K562 (cell line): Measurements from ENCODE around the gene PLGRKT. TPM values are rescaled to one million over a fixed set of nuclear protein-coding genes. Genes with fewer than 3 reads are reported as not detected.

Experiments used
- ATAC-seq: fragments of 200-7000 bp; cut with Tn5 transposase; 3 replicates; pipeline ENCODE4 v1.9.1; 2020; ENCODE audit warnings: moderate library complexity
- BruUV-seq: library from RNA; stranded (reverse); fragments of 400-500 nt; replicated peaks from 2 replicates; lab custom pipeline; 2021; lab: Mats Ljungman, UMichigan
- CTCF ChIA-PET: fragments of 300-600 bp; formaldehyde crosslinking; extraction: SDS; loops from one replicate; lab custom pipeline; 2021; ENCODE audit warnings: low intra/inter-chr PET ratio; lab: Yijun Ruan, JAX
- POLR2A ChIA-PET: fragments of 300-600, 350-650 bp; sonication (Branson Sonifier 250); formaldehyde crosslinking; extraction: SDS; loops from one replicate; lab custom pipeline; 2021; ENCODE audit warnings: antibody characterized with exemption, inconsistent platforms; lab: Yijun Ruan, JAX
- DNase-seq, 4 experiments: peaks; one replicate each; pipeline versions ENCODE4 v3.0.0 to v3.0.0-alpha.2; 2011 to 2018; ENCODE audit warnings: low spot score in 3 of 4, mixed read lengths in 3 of 4; ENCODE audit errors: extremely low read depth in 1 of 4
- FAIRE-seq: peaks from 2 replicates; lab custom pipeline; 2011; peaks lifted over from hg19 to GRCh38; lab: Jason Lieb, UNC
- H2AFZ ChIP-seq: 2 replicates; pipeline ENCODE4 v1.6.0; 2011; ENCODE audit warnings: low read depth, low read length, control low read depth, inconsistent platforms
- H3K27ac ChIP-seq: fragments of 200-600 bp; 3 replicates; pipeline ENCODE4 v1.8.0; 2011; ENCODE audit warnings: low read depth, mild to moderate bottlenecking, control low read depth, inconsistent platforms, low read length, moderate library complexity, mixed read lengths; ENCODE audit errors: extremely low read depth
- H3K27me3 ChIP-seq, 2 experiments: fragments of 300-600 bp in 1 of 2; 2 replicates in 1 of 2; 3 replicates in 1 of 2; pipeline versions ENCODE4 v1.6.0 to v1.8.0; 2011; ENCODE audit warnings: inconsistent platforms in 2 of 2, low read length in 2 of 2, mild to moderate bottlenecking in 1 of 2, mixed read lengths in 1 of 2, moderate library complexity in 1 of 2; ENCODE audit not compliant: control insufficient read depth in 2 of 2, insufficient read depth in 2 of 2
- H3K36me3 ChIP-seq: fragments of 300-600 bp; 3 replicates; pipeline ENCODE4 v1.8.0; 2011; ENCODE audit warnings: mild to moderate bottlenecking, low read length, inconsistent platforms; ENCODE audit not compliant: control insufficient read depth, insufficient read depth
- H3K4me1 ChIP-seq, 2 experiments: fragments of 200-600 bp in 1 of 2; replicated peaks in 1 of 2; 2 replicates in 1 of 2; 3 replicates in 1 of 2; pipeline versions ENCODE4 v1.5.1 to v1.8.0; 2011; ENCODE audit warnings: inconsistent platforms in 2 of 2, low read length in 2 of 2, mild to moderate bottlenecking in 1 of 2, mixed read lengths in 1 of 2, moderate library complexity in 1 of 2; ENCODE audit not compliant: control insufficient read depth in 2 of 2, insufficient read depth in 2 of 2
- H3K4me2 ChIP-seq: 2 replicates; pipeline ENCODE4 v1.6.1; 2011; ENCODE audit warnings: low read length, control low read depth, inconsistent platforms, mixed read lengths; ENCODE audit not compliant: insufficient read depth
- H3K4me3 ChIP-seq: fragments of 200-600 bp; sonication (generic), shearing (Covaris generic); 2 replicates; pipeline ENCODE4 v1.5.1; 2016; ENCODE audit warnings: control low read depth, inconsistent platforms
- H3K79me2 ChIP-seq: fragments of 200-600 bp; 3 replicates; pipeline ENCODE4 v1.8.0; 2011; ENCODE audit warnings: low read length, inconsistent platforms; ENCODE audit not compliant: control insufficient read depth, insufficient read depth
- H3K9ac ChIP-seq, 2 experiments: 2 replicates each; pipeline versions ENCODE4 v1.6.0 to v1.6.1; 2011; ENCODE audit warnings: low read depth in 2 of 2, low read length in 2 of 2, control low read depth in 1 of 2, inconsistent platforms in 1 of 2, mild to moderate bottlenecking in 1 of 2, mixed read lengths in 1 of 2; ENCODE audit not compliant: insufficient read depth in 1 of 2
- H3K9me1 ChIP-seq: one replicate; pipeline ENCODE4 v1.6.0; 2011; ENCODE audit warnings: inconsistent platforms, mild to moderate bottlenecking, low read length, moderate library complexity; ENCODE audit not compliant: control insufficient read depth, insufficient read depth
- H3K9me3 ChIP-seq: replicated peaks from 2 replicates; pipeline ENCODE4 v1.5.1; 2011; ENCODE audit warnings: low read depth, low read length, inconsistent platforms; ENCODE audit not compliant: control insufficient read depth, insufficient read depth
- H4K20me1 ChIP-seq: replicated peaks from 2 replicates; pipeline ENCODE4 v1.6.1; 2011; ENCODE audit warnings: low read length, inconsistent platforms, mixed read lengths; ENCODE audit not compliant: control insufficient read depth, insufficient read depth
- ATF7 ChIP-seq: fragments of 450-650 bp; IDR thresholded peaks from 2 replicates; pipeline ENCODE4 v1.7.1; 2014; ENCODE audit warnings: mild to moderate bottlenecking, moderate library complexity
- BCOR ChIP-seq: fragments of 450-650 bp; IDR thresholded peaks from 2 replicates; pipeline ENCODE4 v1.6.1; 2016
- BDP1 ChIP-seq: IDR thresholded peaks from 3 replicates; pipeline ENCODE4 v1.6.1; 2011; ENCODE audit not compliant: insufficient read length, insufficient read depth
- HNRNPH1 ChIP-seq: fragments of 200-400 bp; formaldehyde crosslinking; optimal IDR thresholded peaks from 2 replicates; pipeline ENCODE3; 2017; ENCODE audit warnings: low read depth, mild to moderate bottlenecking, low read length, moderate library complexity
- SIX5 ChIP-seq, 2 experiments: IDR thresholded peaks; 2 replicates each; pipeline ENCODE4 v1.6.1; 2011; ENCODE audit warnings: low read length in 2 of 2, borderline replicate concordance in 1 of 2, low read depth in 1 of 2, mild to moderate bottlenecking in 1 of 2, moderate library complexity in 1 of 2; ENCODE audit not compliant: insufficient read depth in 1 of 2
- SMAD4 ChIP-seq: fragments of 250-450 bp; sonication (Bioruptor Pico); conservative IDR thresholded peaks from 2 replicates; pipeline ENCODE4 v1.8.0; 2021; ENCODE audit warnings: inconsistent platforms, mild to moderate bottlenecking, moderate library complexity
- TEAD2 ChIP-seq: fragments of 450-650 bp; IDR thresholded peaks from 2 replicates; pipeline ENCODE4 v1.6.1; 2016; ENCODE audit warnings: missing genetic modification characterization, control low read depth, missing compliant biosample characterization
- ZBTB8A ChIP-seq: fragments of 450-650 bp; IDR thresholded peaks from 2 replicates; pipeline ENCODE4 v1.6.1; 2018; ENCODE audit warnings: mild to moderate bottlenecking, moderate library complexity; ENCODE audit not compliant: partially characterized antibody
- ZNF282 ChIP-seq: sonication (generic); formaldehyde crosslinking; IDR thresholded peaks from 2 replicates; pipeline ENCODE4 v1.8.1; 2023; ENCODE audit warnings: missing genetic modification reagents
- WGBS: fragments of 100-300 bp; shearing (Covaris generic); methylation state at CpG from one replicate; pipeline ENCODE4 v1.1.6; 2016; ENCODE audit warnings: low coverage, mixed read lengths; ENCODE audit not compliant: insufficient coverage; ENCODE audit errors: missing lambda C conversion rate; 5-methylcytosine and 5-hydroxymethylcytosine counted together
- in situ Hi-C: fragments of 300-500 bp; cut with MboI; formaldehyde crosslinking; loops from 4 replicates; pipeline ENCODE4 v1.15.0; 2018; ENCODE audit warnings: inconsistent platforms, mixed read lengths
- intact Hi-C: fragments of 100-400 bp; cut with micrococcal nuclease; formaldehyde crosslinking; loops from 2 replicates; pipeline ENCODE4 v1.14.2; 2022
- polyA plus RNA-seq, 8 experiments: library from polyadenylated mRNA; depleted of rRNA in 4 of 8; stranded (reverse) in 5 of 8; unstranded in 3 of 8; fragments of >200 nt; fragmentation: Nextera tagmentation in 2 of 8; fragmentation: Illumina TruSeq in 1 of 8; extraction: Ambion mirVana in 2 of 8; extraction: Trizol in 1 of 8; gene quantifications; 2 replicates each; pipeline versions ENCODE4 v1.2.1 to v1.2.3, GENCODE V29; 2011 to 2014; ENCODE audit warnings: inconsistent platforms in 1 of 8, missing spikeins in 1 of 8
- total RNA-seq, 7 experiments: library from RNA; depleted of rRNA in 6 of 7; stranded (reverse); fragments of >200 nt in 6 of 7; fragmentation: Illumina TruSeq in 2 of 7; extraction: Trizol in 2 of 7; gene quantifications; 2 replicates each; pipeline versions ENCODE4 v1.2.1 to v1.2.3, GENCODE V29; 2011 to 2021; ENCODE audit warnings: low replicate concordance in 1 of 7
- TF ChIP-seq, protein P1 (sequence below): fragments of 450-650 bp; IDR thresholded peaks from 2 replicates; pipeline ENCODE4 v1.6.1; 2016; ENCODE audit warnings: antibody characterized with exemption
- TF ChIP-seq, protein P2 (sequence below): sonication (generic); formaldehyde crosslinking; IDR thresholded peaks from 2 replicates; pipeline ENCODE4 v1.9.0; 2022; ENCODE audit warnings: mild to moderate bottlenecking, missing genetic modification reagents
- TF ChIP-seq, protein P3 (sequence below), 2 experiments: IDR thresholded peaks in 1 of 2; conservative IDR thresholded peaks in 1 of 2; 2 replicates each; pipeline ENCODE4 v1.6.1; 2016; ENCODE audit warnings: low read depth in 2 of 2, mild to moderate bottlenecking in 1 of 2, missing compliant biosample characterization in 1 of 2, missing genetic modification characterization in 1 of 2, moderate library complexity in 1 of 2
- TF ChIP-seq, protein P4 (sequence below): fragments of 250-450 bp; sonication (Bioruptor Pico); IDR thresholded peaks from 2 replicates; pipeline ENCODE4 v1.8.0; 2022; ENCODE audit warnings: inconsistent platforms

The PLGRKT gene
- total and polyA plus RNA-seq, 9 of the 15 experiments (the other 6 are each of a cell fraction or from before 2014, with no cell fraction given) = 4.7 to 13.8 (median 6.5) TPM

DNA sequence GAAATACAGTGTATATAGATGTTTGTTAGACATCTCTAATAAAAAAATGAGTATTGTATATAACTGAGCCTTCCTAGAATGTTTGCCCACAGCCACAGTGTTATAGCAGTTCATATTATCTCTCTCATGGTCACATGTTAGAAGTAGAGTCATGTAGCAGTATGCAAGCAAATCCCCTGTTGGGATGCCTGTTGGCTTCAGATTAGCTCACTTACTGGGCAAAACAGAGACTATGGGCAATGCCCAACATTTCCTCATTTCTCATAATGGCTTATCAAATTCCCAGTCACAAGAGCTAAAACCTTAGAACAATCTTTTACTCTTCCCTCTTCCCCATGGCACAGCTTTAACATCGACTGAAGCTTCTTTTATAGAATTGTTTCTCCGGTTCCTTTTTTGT lies 45.6 kb upstream of the PLGRKT start:
- no peak overlapping the region for H3K4me3 ChIP-seq
- no peak overlapping the region for H3K9ac ChIP-seq
- H3K9me3 ChIP-seq = no peaks in the 10 kb centered on the region
- BruUV-seq = no TSS peak
- no peak for FAIRE-seq
- intact Hi-C loops (no loop called here), in situ Hi-C loops (no loop called here)
- 25% methylated on average over 2 of the region's 2 CpGs for WGBS
- DNase-seq = no peak
- TF ChIP-seq BCOR (no peak), HNRNPH1 (no peak), ATF7 (no peak), SMAD4 (CRISPR knock-in tag) (no peak), SIX5 (IDR thresholded peaks at IDR 0.05; ENCODE audit: borderline replicate concordance in 1 of 2, insufficient read depth in 1 of 2, low read depth in 1 of 2, low read length in 2 of 2) (no peak), ZBTB8A (no peak), BDP1 (no peak), TEAD2 (no peak), ZNF282 (CRISPR knock-in tag) (no peak)
- TF ChIP-seq, protein P1, sequence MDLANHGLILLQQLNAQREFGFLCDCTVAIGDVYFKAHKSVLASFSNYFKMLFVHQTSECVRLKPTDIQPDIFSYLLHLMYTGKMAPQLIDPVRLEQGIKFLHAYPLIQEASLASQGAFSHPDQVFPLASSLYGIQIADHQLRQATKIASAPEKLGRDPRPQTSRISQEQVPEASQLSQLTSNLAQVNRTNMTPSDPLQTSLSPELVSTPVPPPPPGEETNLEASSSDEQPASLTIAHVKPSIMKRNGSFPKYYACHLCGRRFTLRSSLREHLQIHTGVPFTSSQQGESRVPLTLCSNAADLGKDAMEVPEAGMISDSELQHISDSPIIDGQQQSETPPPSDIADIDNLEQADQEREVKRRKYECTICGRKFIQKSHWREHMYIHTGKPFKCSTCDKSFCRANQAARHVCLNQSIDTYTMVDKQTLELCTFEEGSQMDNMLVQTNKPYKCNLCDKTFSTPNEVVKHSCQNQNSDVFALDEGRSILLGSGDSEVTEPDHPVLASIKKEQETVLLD = no peak
- TF ChIP-seq, protein P2, sequence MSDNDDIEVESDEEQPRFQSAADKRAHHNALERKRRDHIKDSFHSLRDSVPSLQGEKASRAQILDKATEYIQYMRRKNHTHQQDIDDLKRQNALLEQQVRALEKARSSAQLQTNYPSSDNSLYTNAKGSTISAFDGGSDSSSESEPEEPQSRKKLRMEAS = no peak
- TF ChIP-seq, protein P3, sequence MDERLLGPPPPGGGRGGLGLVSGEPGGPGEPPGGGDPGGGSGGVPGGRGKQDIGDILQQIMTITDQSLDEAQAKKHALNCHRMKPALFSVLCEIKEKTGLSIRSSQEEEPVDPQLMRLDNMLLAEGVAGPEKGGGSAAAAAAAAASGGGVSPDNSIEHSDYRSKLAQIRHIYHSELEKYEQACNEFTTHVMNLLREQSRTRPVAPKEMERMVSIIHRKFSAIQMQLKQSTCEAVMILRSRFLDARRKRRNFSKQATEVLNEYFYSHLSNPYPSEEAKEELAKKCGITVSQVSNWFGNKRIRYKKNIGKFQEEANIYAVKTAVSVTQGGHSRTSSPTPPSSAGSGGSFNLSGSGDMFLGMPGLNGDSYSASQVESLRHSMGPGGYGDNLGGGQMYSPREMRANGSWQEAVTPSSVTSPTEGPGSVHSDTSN (CRISPR knock-in tag; IDR thresholded peaks at IDR 0.05; ENCODE audit: low read depth) = no peak
- TF ChIP-seq, protein P3 (tag; conservative IDR thresholded peaks at IDR 0.05; ENCODE audit: low read depth) = no peak
- TF ChIP-seq, protein P4, sequence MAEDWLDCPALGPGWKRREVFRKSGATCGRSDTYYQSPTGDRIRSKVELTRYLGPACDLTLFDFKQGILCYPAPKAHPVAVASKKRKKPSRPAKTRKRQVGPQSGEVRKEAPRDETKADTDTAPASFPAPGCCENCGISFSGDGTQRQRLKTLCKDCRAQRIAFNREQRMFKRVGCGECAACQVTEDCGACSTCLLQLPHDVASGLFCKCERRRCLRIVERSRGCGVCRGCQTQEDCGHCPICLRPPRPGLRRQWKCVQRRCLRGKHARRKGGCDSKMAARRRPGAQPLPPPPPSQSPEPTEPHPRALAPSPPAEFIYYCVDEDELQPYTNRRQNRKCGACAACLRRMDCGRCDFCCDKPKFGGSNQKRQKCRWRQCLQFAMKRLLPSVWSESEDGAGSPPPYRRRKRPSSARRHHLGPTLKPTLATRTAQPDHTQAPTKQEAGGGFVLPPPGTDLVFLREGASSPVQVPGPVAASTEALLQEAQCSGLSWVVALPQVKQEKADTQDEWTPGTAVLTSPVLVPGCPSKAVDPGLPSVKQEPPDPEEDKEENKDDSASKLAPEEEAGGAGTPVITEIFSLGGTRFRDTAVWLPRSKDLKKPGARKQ (CRISPR knock-in tag) = no peak
- no peak overlapping the region for H2AFZ ChIP-seq
- H3K36me3 ChIP-seq = no peaks in the 10 kb centered on the region
- ChIA-PET POLR2A (interaction anchor here (0.6 kb wide), 1 partner anchor 915 kb away, joined by 3 read pairs; no protein-coding TSS in a partner anchor), CTCF (no interaction called here)
- no peaks in the 10 kb centered on the region for H3K79me2 ChIP-seq
- no peaks in the 10 kb centered on the region for H3K27me3 ChIP-seq
- no peaks in the 10 kb centered on the region for H3K4me1 ChIP-seq
- no peak overlapping the region for H3K4me2 ChIP-seq
- no peak overlapping the region for H3K27ac ChIP-seq
- no peaks in the 10 kb centered on the region for H4K20me1 ChIP-seq
- no peak for ATAC-seq
- no peaks in the 10 kb centered on the region for H3K9me1 ChIP-seq
